ENCODE results near the gene ACTR8. TPM values are rescaled to one million over a fixed set of nuclear protein-coding genes. Genes with fewer than 3 reads are reported as not detected.

ACTR8 gene
- total RNA-seq, 3 donors from 2014 or later, result 20.0 to 29.0 (median 22.6) TPM

- Histone ChIP-seq H3K9me3 (no peaks in the 10 kb centered on the region), H3K27ac (peak within 1 kb of the TSS; percentile 93 to 98), H3K4me1 (peaks cover 0 to 4% of the 10 kb centered on the region in 2 donors), H3K27me3 (no peaks in the 10 kb centered on the region), H3K36me3 (no peaks in the 10 kb centered on the region), H3K4me3 (peak within 1 kb of the TSS; percentile 70 to 80 (median 75))
- TF ChIP-seq POLR2AphosphoS5 (IDR thresholded peaks at IDR 0.05) (peak; percentile 89 to 99 (median 93)), CTCF (IDR thresholded peaks at IDR 0.05) (no peak), POLR2A (IDR thresholded peaks at IDR 0.05) (peak; percentile 89)
- DNase-seq (ENCODE audit: low spot score in 2 of 2), result peak; percentile 99
- intact Hi-C loops (cut with DNase I; ENCODE audit: low total_unique reads), result no loop called here
Observed at GRCh38 chr3:53891497-53892285, 9.7 kb upstream of the ACTR8 start, which contains the start of gene SELENOK. Gene SELENOK, minus strand, starts transcription at chr3:53891859.

GRCh38 chr3:53890726-53891475 lies 8.9 kb upstream of the ACTR8 start:
- intact Hi-C loops (cut with DNase I; ENCODE audit: low total_unique reads), result no loop called here
- H3K9me3 ChIP-seq, result no peaks in the 10 kb centered on the region
- H3K27me3 ChIP-seq, result no peaks in the 10 kb centered on the region
- H3K27ac ChIP-seq, result peak overlapping the region; percentile 93 to 98
- TF ChIP-seq CTCF (IDR thresholded peaks at IDR 0.05) (no peak), POLR2A (IDR thresholded peaks at IDR 0.05) (no peak)
- H3K36me3 ChIP-seq, result no peaks in the 10 kb centered on the region
- DNase-seq (ENCODE audit: low spot score in 2 of 2), result no peak
- peak overlapping the region; percentile 70 to 80 (median 75) for H3K4me3 ChIP-seq
- H3K4me1 ChIP-seq, result peaks cover 0 to 4% of the 10 kb centered on the region in 2 donors

- intact Hi-C loops (cut with DNase I; ENCODE audit: low total_unique reads), result no loop called here
- Histone ChIP-seq H3K27ac (no peak overlapping the region), H3K36me3 (no peaks in the 10 kb centered on the region), H3K9me3 (no peaks in the 10 kb centered on the region), H3K27me3 (no peaks in the 10 kb centered on the region), H3K4me1 (peaks cover 0 to 4% of the 10 kb centered on the region in 2 donors), H3K4me3 (no peak overlapping the region)
- no peak for DNase-seq (ENCODE audit: low spot score in 2 of 2)
- TF ChIP-seq CTCF (IDR thresholded peaks at IDR 0.05) (no peak), POLR2AphosphoS5 (IDR thresholded peaks at IDR 0.05) (no peak), POLR2A (IDR thresholded peaks at IDR 0.05) (no peak)
Observed at GRCh38 chr3:53888232-53888631, 6.3 kb upstream of the ACTR8 start.

- Histone ChIP-seq H3K27ac (no peak overlapping the region), H3K36me3 (no peaks in the 10 kb centered on the region), H3K4me3 (no peak overlapping the region), H3K27me3 (no peaks in the 10 kb centered on the region), H3K4me1 (peaks cover 0 to 4% of the 10 kb centered on the region in 2 donors), H3K9me3 (no peaks in the 10 kb centered on the region)
- DNase-seq (ENCODE audit: low spot score in 2 of 2), result no peak
- intact Hi-C loops (cut with DNase I; ENCODE audit: low total_unique reads), result no loop called here
- TF ChIP-seq CTCF (IDR thresholded peaks at IDR 0.05) (no peak), POLR2A (IDR thresholded peaks at IDR 0.05) (no peak), POLR2AphosphoS5 (IDR thresholded peaks at IDR 0.05) (no peak)
Observed at GRCh38 chr3:53887446-53887845, 5.5 kb upstream of the ACTR8 start.

GRCh38 chr3:53885239-53885638 lies 3.3 kb upstream of the ACTR8 start:
- Histone ChIP-seq H3K9me3 (no peaks in the 10 kb centered on the region), H3K4me1 (peaks cover 5 to 11% of the 10 kb centered on the region in 2 donors), H3K4me3 (no peak overlapping the region), H3K27ac (no peak overlapping the region), H3K27me3 (no peaks in the 10 kb centered on the region), H3K36me3 (no peaks in the 10 kb centered on the region)
- intact Hi-C loops (cut with DNase I; ENCODE audit: low total_unique reads), result no loop called here
- TF ChIP-seq POLR2A (IDR thresholded peaks at IDR 0.05) (no peak), POLR2AphosphoS5 (IDR thresholded peaks at IDR 0.05) (no peak), CTCF (IDR thresholded peaks at IDR 0.05) (no peak)
- no peak for DNase-seq (ENCODE audit: low spot score in 2 of 2)
